Measurements from ENCODE around the gene SEC62. TPM values are rescaled to one million over a fixed set of nuclear protein-coding genes. Genes with fewer than 3 reads are reported as not detected.

Gene SEC62
- total RNA-seq, 1 experiment from 2014 or later = 51.2 TPM

DNA sequence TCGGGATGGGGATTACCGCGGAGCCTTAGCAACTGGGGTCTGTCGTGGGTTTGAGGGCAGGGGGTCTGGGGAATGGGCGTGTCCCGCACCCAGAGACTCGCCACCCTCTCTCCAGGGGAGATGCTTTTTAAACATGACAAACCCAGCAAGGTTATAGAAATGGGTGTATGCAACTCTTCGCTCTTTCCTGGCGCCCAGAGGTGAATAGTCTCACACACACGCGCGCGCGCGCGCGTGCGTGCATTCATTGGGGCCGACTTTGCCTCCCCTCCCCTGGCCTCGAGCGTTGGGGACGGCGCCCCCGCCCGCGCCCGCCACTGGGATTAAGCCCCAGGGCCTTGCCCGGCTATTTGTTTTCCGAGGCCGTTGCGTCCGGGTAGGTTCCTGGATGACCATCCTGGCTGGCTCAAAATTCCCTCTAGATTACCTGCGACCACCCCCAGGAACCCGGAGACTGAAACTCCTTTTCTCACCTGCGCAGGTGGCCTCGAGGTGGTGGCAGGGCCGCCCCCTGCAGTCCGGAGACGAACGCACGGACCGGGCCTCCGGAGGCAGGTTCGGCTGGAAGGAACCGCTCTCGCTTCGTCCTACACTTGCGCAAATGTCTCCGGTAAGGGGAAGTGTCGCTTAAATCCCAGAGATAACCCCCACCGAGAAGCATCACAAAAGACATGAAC lies 72.0 kb downstream of the SEC62 start (continued):
- TF ChIP-seq MAX (CRISPR knock-in tag; IDR thresholded peaks at IDR 0.05) (peak; percentile 40; the same call in 1 of the 2 replicates), SMAD3 (CRISPR knock-in tag; IDR thresholded peaks at IDR 0.05; ENCODE audit: borderline replicate concordance) (no peak)

- ChIA-PET CTCF (interaction anchor here (0.6 to 1.8 kb wide), 3 partner anchors 14 to 39 kb away, joined by 3 to 5 read pairs (median 4); no protein-coding TSS in a partner anchor), POLR2A (no interaction called here)
- H3K4me3 Mint-ChIP-seq = peak overlapping the region; percentile 85
- H3K27me3 Mint-ChIP-seq (ENCODE audit: low read depth) = no peaks in the 10 kb centered on the region
- TF ChIP-seq ZNF425 (CRISPR knock-in tag; conservative IDR thresholded peaks at IDR 0.05) (no peak), ZNF423 (CRISPR knock-in tag; IDR thresholded peaks at IDR 0.05) (no peak), HMGA2 (CRISPR knock-in tag; IDR thresholded peaks at IDR 0.05) (no peak), ESRRA (CRISPR knock-in tag; IDR thresholded peaks at IDR 0.05; ENCODE audit: borderline replicate concordance) (no peak), RELA (CRISPR knock-in tag; IDR thresholded peaks at IDR 0.05; ENCODE audit: borderline replicate concordance) (no peak), TP53 (CRISPR knock-in tag; IDR thresholded peaks at IDR 0.05) (no peak), PRRX2 (CRISPR knock-in tag; IDR thresholded peaks at IDR 0.05) (no peak), MYBL2 (CRISPR knock-in tag; IDR thresholded peaks at IDR 0.05) (no peak), ZNF671 (CRISPR knock-in tag; IDR thresholded peaks at IDR 0.05) (no peak), TEAD4 (CRISPR knock-in tag; IDR thresholded peaks at IDR 0.05) (no peak), FOXJ3 (CRISPR knock-in tag; IDR thresholded peaks at IDR 0.05; ENCODE audit: borderline replicate concordance) (no peak), USF2 (CRISPR knock-in tag; IDR thresholded peaks at IDR 0.05) (no peak), OVOL2 (CRISPR knock-in tag; IDR thresholded peaks at IDR 0.05; ENCODE audit: borderline replicate concordance) (no peak), CBFB (CRISPR knock-in tag; IDR thresholded peaks at IDR 0.05; ENCODE audit: low read depth) (no peak), ZNF121 (CRISPR knock-in tag; IDR thresholded peaks at IDR 0.05) (no peak), MAX (CRISPR knock-in tag; IDR thresholded peaks at IDR 0.05) (no peak)
- TF ChIP-seq, protein P1, sequence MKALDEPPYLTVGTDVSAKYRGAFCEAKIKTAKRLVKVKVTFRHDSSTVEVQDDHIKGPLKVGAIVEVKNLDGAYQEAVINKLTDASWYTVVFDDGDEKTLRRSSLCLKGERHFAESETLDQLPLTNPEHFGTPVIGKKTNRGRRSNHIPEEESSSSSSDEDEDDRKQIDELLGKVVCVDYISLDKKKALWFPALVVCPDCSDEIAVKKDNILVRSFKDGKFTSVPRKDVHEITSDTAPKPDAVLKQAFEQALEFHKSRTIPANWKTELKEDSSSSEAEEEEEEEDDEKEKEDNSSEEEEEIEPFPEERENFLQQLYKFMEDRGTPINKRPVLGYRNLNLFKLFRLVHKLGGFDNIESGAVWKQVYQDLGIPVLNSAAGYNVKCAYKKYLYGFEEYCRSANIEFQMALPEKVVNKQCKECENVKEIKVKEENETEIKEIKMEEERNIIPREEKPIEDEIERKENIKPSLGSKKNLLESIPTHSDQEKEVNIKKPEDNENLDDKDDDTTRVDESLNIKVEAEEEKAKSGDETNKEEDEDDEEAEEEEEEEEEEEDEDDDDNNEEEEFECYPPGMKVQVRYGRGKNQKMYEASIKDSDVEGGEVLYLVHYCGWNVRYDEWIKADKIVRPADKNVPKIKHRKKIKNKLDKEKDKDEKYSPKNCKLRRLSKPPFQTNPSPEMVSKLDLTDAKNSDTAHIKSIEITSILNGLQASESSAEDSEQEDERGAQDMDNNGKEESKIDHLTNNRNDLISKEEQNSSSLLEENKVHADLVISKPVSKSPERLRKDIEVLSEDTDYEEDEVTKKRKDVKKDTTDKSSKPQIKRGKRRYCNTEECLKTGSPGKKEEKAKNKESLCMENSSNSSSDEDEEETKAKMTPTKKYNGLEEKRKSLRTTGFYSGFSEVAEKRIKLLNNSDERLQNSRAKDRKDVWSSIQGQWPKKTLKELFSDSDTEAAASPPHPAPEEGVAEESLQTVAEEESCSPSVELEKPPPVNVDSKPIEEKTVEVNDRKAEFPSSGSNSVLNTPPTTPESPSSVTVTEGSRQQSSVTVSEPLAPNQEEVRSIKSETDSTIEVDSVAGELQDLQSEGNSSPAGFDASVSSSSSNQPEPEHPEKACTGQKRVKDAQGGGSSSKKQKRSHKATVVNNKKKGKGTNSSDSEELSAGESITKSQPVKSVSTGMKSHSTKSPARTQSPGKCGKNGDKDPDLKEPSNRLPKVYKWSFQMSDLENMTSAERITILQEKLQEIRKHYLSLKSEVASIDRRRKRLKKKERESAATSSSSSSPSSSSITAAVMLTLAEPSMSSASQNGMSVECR (CRISPR knock-in tag; IDR thresholded peaks at IDR 0.05; ENCODE audit: borderline replicate concordance) = no peak
- TF ChIP-seq, protein P2, sequence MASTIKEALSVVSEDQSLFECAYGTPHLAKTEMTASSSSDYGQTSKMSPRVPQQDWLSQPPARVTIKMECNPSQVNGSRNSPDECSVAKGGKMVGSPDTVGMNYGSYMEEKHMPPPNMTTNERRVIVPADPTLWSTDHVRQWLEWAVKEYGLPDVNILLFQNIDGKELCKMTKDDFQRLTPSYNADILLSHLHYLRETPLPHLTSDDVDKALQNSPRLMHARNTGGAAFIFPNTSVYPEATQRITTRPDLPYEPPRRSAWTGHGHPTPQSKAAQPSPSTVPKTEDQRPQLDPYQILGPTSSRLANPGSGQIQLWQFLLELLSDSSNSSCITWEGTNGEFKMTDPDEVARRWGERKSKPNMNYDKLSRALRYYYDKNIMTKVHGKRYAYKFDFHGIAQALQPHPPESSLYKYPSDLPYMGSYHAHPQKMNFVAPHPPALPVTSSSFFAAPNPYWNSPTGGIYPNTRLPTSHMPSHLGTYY (CRISPR knock-in tag; IDR thresholded peaks at IDR 0.05) = no peak
- TF ChIP-seq, protein P3, sequence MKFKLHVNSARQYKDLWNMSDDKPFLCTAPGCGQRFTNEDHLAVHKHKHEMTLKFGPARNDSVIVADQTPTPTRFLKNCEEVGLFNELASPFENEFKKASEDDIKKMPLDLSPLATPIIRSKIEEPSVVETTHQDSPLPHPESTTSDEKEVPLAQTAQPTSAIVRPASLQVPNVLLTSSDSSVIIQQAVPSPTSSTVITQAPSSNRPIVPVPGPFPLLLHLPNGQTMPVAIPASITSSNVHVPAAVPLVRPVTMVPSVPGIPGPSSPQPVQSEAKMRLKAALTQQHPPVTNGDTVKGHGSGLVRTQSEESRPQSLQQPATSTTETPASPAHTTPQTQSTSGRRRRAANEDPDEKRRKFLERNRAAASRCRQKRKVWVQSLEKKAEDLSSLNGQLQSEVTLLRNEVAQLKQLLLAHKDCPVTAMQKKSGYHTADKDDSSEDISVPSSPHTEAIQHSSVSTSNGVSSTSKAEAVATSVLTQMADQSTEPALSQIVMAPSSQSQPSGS (CRISPR knock-in tag; IDR thresholded peaks at IDR 0.05; ENCODE audit: borderline replicate concordance, low read depth) = no peak
- peaks cover 12% of the 10 kb centered on the region for H3K36me3 Mint-ChIP-seq
- no peak for DNase-seq (ENCODE audit: low spot score)
- ATAC-seq = no peak
- H3K27ac Mint-ChIP-seq = peak overlapping the region; percentile 90
- no peaks in the 10 kb centered on the region for H3K9me3 Mint-ChIP-seq
- peaks cover 26% of the 10 kb centered on the region for H3K4me1 Mint-ChIP-seq
Measured at GRCh38 chr3:170040418-170040817, 73.8 kb downstream of the SEC62 start.

Data from WTC11 (cell line).